Stimulated activated CD4-positive, alpha-beta T cell treated with anti-CD3 and anti-CD28 coated beads, TNF-alpha, amount 100 ng/mL, for 1 hour (primary cell): ENCODE data around the gene SKIC8.

ENCODE experiments used
- DNase-seq, 3 donors: peaks; one replicate each; pipeline ENCODE4 v3.0.0-alpha.2; 2020; ENCODE audit warnings: low read depth in 3 of 3, low spot score in 1 of 3

The SKIC8 gene

GRCh38 chr15:78322243-78322642 is 22.8 kb upstream of the SKIC8 start:
- no peak for DNase-seq

GRCh38 chr15:78321786-78322185 is 22.4 kb upstream of the SKIC8 start:
- no peak for DNase-seq

DNA sequence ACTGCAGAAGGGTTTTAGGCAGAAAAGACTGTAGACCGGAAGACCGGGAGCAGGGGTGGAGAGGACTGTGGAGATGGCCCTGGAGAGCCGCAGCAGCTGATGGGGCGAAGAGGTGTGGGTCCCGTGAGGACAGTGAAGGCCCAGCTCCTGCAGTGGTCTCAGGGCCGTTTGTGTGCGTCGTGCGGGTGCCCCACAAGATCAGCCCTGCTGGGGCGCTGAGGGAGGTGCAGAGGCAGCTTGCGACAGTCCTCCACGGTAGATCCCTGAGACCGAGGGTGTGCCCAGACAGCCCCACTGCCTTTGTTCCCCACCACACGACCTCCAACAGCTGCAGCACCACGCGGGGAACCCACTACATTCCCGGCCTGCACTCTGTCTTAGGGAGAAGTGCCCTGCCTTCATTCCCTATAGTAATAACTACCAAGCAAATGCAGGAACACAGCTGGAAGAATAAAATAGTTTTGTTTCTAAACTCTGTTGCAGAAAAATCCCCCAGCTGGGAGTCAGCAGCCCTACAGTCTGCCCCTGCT is 21.7 kb upstream of the SKIC8 start:
- no peak for DNase-seq

- DNase-seq, result no peak
These were observed 20.8 kb upstream of the SKIC8 start for GRCh38 chr15:78320183-78320582.

GRCh38 chr15:78319588-78319987 is 20.2 kb upstream of the SKIC8 start:
- no peak for DNase-seq

GRCh38 chr15:78317145-78317836 is 17.9 kb upstream of the SKIC8 start:
- DNase-seq, result no peak

DNA sequence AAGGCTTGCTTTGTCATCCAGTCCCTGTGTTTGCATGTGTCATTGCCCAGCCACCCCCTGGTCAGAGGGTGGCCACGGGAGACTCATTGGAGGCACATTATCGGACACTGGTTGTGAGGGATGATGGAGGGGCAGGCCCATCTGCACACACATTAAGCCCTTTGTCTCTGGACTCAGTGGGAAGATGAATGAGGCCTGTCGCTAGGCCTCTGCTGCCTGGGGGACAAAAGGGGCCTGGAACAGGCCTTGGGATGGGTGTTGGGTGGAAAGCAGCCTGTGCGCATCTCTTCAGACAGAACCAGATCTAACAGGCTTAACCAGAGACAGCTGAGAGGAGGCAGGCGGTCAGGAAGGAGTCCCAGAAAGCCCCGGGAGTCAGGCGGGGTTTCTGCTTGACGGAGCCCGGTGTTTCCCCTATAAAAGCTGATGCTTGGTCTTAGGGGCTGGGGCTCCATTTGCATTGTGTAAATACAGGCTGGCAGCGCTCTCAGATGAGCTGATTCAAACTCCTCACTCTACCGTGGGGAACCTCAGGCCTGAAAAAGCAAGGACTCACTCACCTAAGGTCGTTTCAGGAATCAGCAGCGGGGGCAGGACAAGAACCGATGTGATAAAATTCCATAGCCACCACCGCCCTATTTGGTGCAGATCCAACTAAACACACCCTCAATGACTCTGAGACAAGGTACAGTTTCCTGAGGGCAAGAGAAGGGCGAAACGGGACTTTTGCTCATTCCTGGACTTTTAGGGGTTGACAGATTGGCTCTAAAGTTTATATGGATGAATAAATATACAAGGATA is 17.1 kb upstream of the SKIC8 start:
- DNase-seq, result no peak

DNA sequence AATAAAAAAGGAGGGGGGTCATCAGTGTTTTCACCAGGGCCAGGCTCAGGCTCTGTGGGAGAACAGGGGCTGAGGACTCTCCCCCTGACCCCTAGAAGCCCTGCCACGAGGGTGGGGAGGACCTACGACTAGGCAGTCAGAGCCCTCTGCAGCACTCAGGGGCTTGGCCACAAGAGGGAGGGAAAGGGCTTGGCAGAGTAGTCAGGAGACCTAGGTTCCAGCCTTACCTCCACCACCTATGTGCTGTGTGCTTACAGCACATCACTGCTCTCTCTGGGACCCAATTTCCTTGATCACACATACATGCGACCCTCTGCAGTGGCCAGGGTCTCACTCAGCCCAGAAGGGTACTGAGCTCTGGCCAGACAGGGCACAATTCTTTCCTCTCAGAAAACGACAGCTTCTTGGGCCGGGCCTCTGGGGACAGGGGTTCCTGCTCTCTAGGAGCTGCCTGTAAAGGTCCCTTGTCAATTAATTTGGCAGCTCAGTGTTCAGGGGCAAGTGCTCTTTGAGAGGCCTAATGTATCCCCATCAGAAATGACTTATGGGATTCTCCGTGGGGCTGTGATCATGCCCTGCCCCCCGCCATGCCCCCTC is 16.4 kb upstream of the SKIC8 start:
- DNase-seq, result no peak

DNA sequence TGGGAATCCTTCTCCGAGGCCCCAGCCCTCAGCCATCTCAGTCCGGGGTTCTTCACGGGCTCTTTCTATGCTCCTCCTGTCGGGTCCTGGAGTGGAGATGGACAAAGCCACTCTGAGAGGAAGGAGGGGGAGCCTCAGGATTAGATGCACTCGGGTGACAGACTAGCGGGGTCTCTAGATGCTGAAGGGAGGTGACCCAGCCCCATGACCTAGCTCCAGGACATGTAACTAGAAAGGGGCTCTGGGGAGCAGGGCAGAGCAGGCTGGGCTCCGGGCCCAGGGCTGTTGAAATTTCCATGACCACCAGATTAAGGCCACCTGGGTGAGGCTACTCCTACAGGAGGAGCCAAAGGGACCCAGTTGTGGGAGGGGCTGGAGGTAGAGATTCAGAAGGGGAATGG is 14.8 kb upstream of the SKIC8 start:
- no peak for DNase-seq

- no peak for DNase-seq
These were observed 14.0 kb upstream of the SKIC8 start for GRCh38 chr15:78313383-78313782.

- no peak for DNase-seq
These were observed 13.5 kb upstream of the SKIC8 start for GRCh38 chr15:78312957-78313356.

DNA sequence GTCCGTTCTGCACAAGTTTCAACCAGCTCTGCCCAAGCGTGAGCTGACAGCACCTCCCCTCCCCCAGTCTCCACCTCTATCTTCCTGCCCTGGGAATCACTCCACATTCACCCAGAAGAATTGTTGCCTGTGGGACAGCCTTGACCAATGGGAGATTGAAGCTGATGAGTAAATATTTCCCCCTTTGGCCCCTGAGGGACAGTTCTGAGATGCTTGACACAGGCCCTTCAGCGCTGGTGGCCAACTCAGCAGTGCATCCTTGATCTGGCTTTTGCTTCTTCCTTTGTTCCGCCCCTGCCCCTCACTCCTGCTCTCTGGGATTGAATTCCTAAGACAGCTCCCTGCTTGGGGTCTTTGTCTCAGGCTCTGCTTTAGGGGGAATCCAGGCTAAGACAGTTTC is 13.1 kb upstream of the SKIC8 start:
- DNase-seq, result no peak

GRCh38 chr15:78311292-78311691 is 11.9 kb upstream of the SKIC8 start:
- DNase-seq, result no peak

DNA sequence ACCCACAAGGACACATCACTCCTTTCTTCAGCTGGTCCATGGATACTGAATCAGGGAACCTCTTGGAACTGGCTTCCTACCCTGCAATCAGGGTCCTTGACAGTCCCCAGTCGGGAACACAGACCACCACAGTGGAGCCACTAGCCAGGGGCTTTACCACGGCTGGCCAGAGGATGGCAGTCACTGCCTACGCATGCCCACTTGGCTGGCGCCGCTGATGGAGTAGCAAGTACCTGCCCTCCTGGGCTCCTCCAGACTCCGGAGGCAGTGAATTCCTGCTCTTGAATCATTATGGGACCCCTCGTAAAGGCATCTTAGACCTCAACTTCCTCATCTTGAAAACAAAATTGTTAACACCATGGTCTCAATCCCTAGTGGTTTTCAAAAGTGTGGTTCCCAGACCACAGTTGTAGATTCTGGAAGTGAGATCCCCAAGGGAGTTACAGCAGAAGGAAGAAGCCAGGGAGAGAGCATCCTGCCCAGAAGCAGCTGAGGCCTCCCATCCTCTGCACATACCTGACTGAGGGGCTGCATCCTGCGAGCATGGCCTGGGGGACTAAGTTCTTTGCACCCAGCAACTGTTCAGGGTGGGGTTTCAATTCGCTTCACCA is 9.1 kb upstream of the SKIC8 start:
- peak in 1 of 3 donors; percentile 17 for DNase-seq

DNA sequence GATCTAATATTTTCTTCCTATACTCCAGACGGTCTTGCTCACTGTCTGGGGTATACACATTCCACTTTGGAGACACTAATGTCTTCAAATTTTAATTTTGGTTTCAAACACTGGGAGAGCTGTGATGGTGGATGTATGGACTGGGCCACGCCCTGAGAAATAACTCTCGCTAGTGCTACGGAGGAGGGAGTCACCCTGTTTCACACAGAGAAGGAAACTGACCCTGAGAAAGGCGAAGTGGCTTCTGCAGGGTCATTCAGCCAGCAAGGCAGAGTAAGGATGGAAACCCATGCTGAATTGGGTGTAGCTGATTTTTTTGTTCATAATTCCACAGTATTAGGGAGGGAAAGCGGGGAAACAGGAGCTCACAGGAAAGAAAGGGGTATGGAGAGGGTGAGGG is 8.6 kb upstream of the SKIC8 start:
- DNase-seq, result no peak

GRCh38 chr15:78306176-78306774 is 6.9 kb upstream of the SKIC8 start:
- no peak for DNase-seq

- DNase-seq, result no peak
These were observed 5.0 kb upstream of the SKIC8 start for GRCh38 chr15:78304216-78305066.

DNA sequence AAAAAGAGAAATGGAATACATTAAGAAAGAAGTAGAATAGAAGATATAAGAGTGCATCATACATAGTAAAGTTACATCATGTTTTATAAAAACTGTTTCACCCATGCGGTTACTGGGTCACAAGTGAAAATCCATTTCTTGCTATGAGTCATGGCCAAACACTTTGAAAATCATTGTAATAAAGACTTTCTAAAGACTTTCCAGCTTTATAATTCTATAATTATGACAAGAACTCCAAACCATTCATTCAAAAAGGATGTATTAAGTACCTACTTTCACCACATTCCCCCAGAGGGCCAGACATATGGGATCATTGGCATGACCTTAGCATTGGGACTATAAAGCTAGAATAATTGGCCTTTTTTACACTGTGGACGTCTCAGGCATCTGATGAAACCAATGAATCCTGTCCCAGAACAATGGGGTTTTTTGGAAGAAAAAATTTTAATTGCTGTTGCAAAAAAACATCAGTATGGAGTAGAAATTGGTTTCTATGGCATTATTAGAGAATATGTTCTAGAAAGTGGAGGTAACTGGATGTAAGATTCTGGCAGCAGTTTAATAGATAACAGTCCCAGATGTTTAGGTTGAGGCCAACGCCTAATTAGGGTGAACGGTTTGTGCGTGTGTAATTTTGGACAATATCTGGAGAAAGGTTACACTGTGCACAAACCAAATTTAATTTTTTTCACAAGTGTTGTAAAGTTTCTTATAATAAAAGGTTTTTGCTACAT is 3.3 kb upstream of the SKIC8 start:
- DNase-seq, result no peak

GRCh38 chr15:78301828-78302227 is 2.4 kb upstream of the SKIC8 start:
- no peak for DNase-seq

GRCh38 chr15:78301326-78301725 is 1.9 kb upstream of the SKIC8 start:
- no peak for DNase-seq
